Measurements from ENCODE around the gene CACNA2D4.

CACNA2D4 gene

DNA sequence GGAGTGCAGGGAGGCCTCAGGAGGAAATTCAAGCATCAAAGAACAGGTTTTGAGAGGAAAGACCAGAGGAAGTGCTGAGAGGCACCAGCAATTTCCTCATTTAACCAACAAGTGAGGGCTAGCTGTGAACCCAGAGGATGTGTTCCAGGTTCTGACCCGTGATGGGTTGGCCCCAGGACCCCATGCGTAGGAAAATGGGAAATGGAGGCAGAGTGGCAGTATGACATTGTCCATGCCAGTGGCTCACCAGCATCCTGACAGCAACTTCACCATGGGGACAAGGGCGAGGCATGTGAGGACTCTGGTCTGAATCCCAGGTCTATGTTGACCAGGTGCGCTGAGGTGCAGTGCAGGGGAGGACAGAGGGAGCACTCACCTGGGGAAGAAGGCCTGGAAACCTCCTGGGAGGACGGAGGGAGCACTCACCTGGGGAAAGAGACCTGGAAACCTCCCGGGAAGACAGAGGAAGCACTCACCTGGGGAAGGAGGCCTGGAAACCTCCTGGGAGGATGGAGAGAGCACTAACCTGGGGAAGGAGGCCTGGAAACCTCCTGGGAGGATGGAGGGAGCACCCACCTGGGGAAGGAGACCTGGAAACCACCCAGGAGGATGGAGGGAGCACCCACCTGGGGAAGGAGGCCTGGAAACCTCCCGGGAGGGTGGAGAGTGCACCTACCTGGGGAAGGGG is 6.7 kb upstream of the CACNA2D4 start:
- no peak overlapping the region for H3K4me3 ChIP-seq (ENCODE audit: low read depth, low read length)
- TF ChIP-seq, protein P1, sequence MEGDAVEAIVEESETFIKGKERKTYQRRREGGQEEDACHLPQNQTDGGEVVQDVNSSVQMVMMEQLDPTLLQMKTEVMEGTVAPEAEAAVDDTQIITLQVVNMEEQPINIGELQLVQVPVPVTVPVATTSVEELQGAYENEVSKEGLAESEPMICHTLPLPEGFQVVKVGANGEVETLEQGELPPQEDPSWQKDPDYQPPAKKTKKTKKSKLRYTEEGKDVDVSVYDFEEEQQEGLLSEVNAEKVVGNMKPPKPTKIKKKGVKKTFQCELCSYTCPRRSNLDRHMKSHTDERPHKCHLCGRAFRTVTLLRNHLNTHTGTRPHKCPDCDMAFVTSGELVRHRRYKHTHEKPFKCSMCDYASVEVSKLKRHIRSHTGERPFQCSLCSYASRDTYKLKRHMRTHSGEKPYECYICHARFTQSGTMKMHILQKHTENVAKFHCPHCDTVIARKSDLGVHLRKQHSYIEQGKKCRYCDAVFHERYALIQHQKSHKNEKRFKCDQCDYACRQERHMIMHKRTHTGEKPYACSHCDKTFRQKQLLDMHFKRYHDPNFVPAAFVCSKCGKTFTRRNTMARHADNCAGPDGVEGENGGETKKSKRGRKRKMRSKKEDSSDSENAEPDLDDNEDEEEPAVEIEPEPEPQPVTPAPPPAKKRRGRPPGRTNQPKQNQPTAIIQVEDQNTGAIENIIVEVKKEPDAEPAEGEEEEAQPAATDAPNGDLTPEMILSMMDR (IDR thresholded peaks at IDR 0.05; ENCODE audit: low read depth, low read length), result no peak
- in situ Hi-C loops (cut with HindIII; ENCODE audit: low sequenced_read_pairs), result no loop called here
- no peak for DNase-seq (ENCODE audit: low read depth, low spot score)

DNA sequence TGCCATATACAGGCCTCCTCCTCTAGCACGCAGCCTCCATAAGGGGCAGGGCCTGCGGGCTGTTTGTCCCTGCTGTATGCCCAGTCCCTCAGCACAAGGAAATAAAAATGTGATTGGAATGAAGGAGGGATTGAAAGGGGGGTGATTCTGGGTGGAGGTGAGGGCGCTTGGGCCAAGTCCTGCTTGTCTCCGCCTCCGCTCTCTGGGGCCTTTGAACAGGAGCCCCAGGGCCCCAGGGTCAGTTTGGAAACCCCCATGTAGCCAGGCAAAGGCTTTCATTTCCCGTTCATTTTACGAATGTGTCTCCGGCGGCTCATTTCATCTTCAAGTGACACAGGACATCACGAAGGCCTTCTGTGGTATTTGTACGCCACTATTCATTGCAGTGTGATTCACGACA is 4.5 kb upstream of the CACNA2D4 start:
- no peak overlapping the region for H3K4me3 ChIP-seq (ENCODE audit: low read depth, low read length)
- DNase-seq (ENCODE audit: low read depth, low spot score), result no peak
- in situ Hi-C loops (cut with HindIII; ENCODE audit: low sequenced_read_pairs), result no loop called here
- TF ChIP-seq, protein P1 (IDR thresholded peaks at IDR 0.05; ENCODE audit: low read depth, low read length), result no peak

DNA sequence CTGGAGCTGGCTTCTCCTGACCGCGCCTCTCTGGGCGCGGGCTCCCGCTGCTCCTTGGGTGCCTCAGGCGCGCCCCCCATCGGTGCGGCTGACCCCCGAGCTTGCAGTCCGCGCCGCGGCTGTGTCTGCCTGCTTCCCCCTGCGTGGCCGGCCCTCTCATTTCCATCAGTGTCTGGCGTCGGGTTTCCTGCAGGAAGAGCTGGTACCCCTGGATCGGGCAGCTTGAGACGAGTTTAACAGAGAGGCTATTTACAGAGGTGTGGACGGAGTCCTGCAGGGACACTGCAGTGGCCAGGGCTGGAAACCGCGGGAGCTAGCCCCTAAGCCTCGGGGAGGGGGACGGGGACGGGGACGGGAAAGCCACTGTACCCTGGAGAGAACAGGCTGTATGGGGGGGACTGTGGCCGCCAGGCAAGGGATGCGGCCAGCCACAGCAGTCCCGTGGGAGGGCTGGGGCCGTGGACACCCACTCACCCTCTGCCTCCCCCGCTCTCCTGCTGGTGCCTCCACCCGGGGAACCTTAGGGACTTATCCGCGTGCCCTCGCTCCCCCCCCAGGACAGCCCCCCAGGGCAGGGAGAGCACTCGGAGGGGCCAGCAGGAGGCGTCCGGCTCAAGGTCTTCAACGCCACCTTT is 3.7 kb upstream of the CACNA2D4 start:
- TF ChIP-seq, protein P1 (IDR thresholded peaks at IDR 0.05; ENCODE audit: low read depth, low read length), result no peak
- H3K4me3 ChIP-seq (ENCODE audit: low read depth, low read length), result no peak overlapping the region
- DNase-seq (ENCODE audit: low read depth, low spot score), result no peak
- in situ Hi-C loops (cut with HindIII; ENCODE audit: low sequenced_read_pairs), result no loop called here

DNA sequence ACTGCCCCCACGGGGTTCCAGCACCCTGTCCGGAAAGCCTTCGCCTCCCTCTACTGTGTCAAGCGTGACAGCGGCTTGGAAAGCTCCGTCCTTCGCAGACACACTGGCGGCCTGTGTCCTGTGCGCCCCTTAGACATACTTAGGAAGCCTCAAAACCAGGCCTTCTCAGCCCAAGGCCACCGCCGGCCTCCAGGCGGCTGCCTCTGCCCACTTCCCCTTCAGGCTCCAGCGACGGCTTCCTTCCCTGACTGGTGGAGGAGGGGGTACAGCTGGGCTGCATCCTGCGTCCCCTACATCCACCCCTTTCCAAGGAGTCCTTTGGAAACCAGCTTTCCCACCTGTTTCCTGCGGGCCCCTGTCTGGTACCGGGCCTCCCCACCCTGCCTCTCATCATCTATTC is 2.5 kb upstream of the CACNA2D4 start:
- in situ Hi-C loops (cut with HindIII; ENCODE audit: low sequenced_read_pairs), result no loop called here
- DNase-seq (ENCODE audit: low read depth, low spot score), result no peak
- H3K4me3 ChIP-seq (ENCODE audit: low read depth, low read length), result no peak overlapping the region
- TF ChIP-seq, protein P1 (IDR thresholded peaks at IDR 0.05; ENCODE audit: low read depth, low read length), result no peak

DNA sequence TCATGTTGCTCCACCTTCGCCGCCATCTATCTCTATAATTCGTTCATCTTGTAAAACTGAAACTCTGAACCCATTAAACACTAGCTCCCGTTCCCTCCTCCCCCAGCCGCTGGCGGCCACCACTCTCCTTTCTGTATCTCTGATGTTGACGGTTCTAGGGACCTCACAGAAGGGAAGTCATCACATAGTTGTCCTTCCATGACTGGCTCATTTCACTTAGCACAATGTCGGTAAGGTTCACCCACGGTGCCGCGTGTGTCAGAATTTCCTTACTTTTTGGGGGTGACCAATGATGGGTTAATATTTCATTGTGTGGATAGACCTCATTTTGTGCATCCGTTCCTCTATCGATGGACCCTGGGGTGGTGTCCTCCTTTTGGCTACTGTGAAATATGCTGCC is 2.0 kb upstream of the CACNA2D4 start:
- no peak overlapping the region for H3K4me3 ChIP-seq (ENCODE audit: low read depth, low read length)
- in situ Hi-C loops (cut with HindIII; ENCODE audit: low sequenced_read_pairs), result no loop called here
- no peak for DNase-seq (ENCODE audit: low read depth, low spot score)
- TF ChIP-seq, protein P1 (IDR thresholded peaks at IDR 0.05; ENCODE audit: low read depth, low read length), result no peak

DNA sequence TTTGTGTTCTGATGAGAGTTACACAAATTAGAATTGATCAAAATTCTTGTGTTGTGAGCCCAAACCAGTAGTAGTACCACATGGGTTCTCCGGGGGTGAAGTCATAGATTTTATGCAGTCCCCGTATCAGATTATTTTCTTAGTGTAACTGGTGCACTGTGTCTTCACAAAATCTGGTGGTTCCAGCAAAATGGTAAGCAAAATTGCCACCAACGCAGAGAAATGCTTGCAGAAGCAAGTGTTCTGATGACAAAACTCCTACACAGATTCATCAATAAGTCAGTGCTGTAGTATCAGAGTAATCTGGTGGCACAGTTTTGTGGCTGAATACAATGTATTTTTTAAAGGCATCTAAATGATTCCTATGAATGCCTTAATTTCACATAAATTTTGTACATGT is 1.3 kb upstream of the CACNA2D4 start:
- TF ChIP-seq, protein P1 (IDR thresholded peaks at IDR 0.05; ENCODE audit: low read depth, low read length), result no peak
- in situ Hi-C loops (cut with HindIII; ENCODE audit: low sequenced_read_pairs), result no loop called here
- DNase-seq (ENCODE audit: low read depth, low spot score), result no peak
- H3K4me3 ChIP-seq (ENCODE audit: low read depth, low read length), result no peak overlapping the region

Data from astrocyte of the spinal cord (primary cell).